NT2/D1 (cell line): Measurements from ENCODE around the gene PCED1B.
"Not testable (repeated sequence)": the region's sequence is repeated elsewhere in the genome, so short reads cannot be mapped to it uniquely, and the experiment has no call there.

Source experiments
- DNase-seq: peaks from one replicate; pipeline ENCODE4 v3.0.0-alpha.2; 2011; ENCODE audit warnings: low read depth, low spot score
- H3K27me3 ChIP-seq: 2 replicates; pipeline ENCODE4 v1.6.0; 2011; ENCODE audit warnings: mild to moderate bottlenecking; ENCODE audit not compliant: insufficient read length, insufficient read depth
- H3K36me3 ChIP-seq: 2 replicates; pipeline ENCODE4 v1.6.1; 2011; ENCODE audit warnings: mild to moderate bottlenecking, low read length, mixed read lengths; ENCODE audit not compliant: insufficient read depth, insufficient read length
- H3K4me1 ChIP-seq: 2 replicates; pipeline ENCODE4 v1.5.1; 2011; ENCODE audit not compliant: insufficient read depth, insufficient read length
- H3K4me3 ChIP-seq: 2 replicates; pipeline ENCODE4 v1.5.1; 2011; ENCODE audit warnings: low read depth; ENCODE audit not compliant: insufficient read length
- H3K9ac ChIP-seq: 2 replicates; pipeline ENCODE4 v1.6.0; 2011; ENCODE audit warnings: low read depth; ENCODE audit not compliant: insufficient read length
- H3K9me3 ChIP-seq: 2 replicates; pipeline ENCODE4 v1.5.1; 2011; ENCODE audit warnings: mild to moderate bottlenecking, low read length; ENCODE audit not compliant: insufficient read depth
- SUZ12 ChIP-seq: IDR thresholded peaks from 2 replicates; pipeline ENCODE4 v1.6.1; 2011; ENCODE audit not compliant: insufficient read length, insufficient read depth; ENCODE audit errors: extremely low read depth
- YY1 ChIP-seq: IDR thresholded peaks from 2 replicates; pipeline ENCODE4 v1.6.1; 2011; ENCODE audit not compliant: insufficient read length, insufficient read depth
- ZNF274 ChIP-seq: IDR thresholded peaks from 2 replicates; pipeline ENCODE4 v1.6.1; 2011; ENCODE audit warnings: mild to moderate bottlenecking, low read depth, low read length

Gene PCED1B

GRCh38 chr12:47192051-47192450 is 112.6 kb downstream of the PCED1B start:
- Histone ChIP-seq H3K27me3 (no peaks in the 10 kb centered on the region), H3K9ac (no peak overlapping the region), H3K4me3 (no peak overlapping the region), H3K4me1 (peaks cover 5% of the 10 kb centered on the region), H3K36me3 (no peaks in the 10 kb centered on the region), H3K9me3 (no peaks in the 10 kb centered on the region)
- no peak for TF ChIP-seq ZNF274
- no peak for TF ChIP-seq YY1
- no peak for TF ChIP-seq SUZ12
- DNase-seq: no peak

- H3K27me3 ChIP-seq: no peaks in the 10 kb centered on the region
- H3K9ac ChIP-seq: no peak overlapping the region
- DNase-seq: no peak
- no peak overlapping the region for H3K4me3 ChIP-seq
- peaks cover 5% of the 10 kb centered on the region for H3K4me1 ChIP-seq
- H3K36me3 ChIP-seq: no peaks in the 10 kb centered on the region
- TF ChIP-seq ZNF274: no peak
- TF ChIP-seq YY1: no peak
- TF ChIP-seq SUZ12: no peak
- H3K9me3 ChIP-seq: no peaks in the 10 kb centered on the region
These were observed 113.6 kb downstream of the PCED1B start for GRCh38 chr12:47193066-47193465.

GRCh38 chr12:47194501-47194900 is 115.1 kb downstream of the PCED1B start:
- Histone ChIP-seq H3K27me3 (no peaks in the 10 kb centered on the region), H3K36me3 (no peaks in the 10 kb centered on the region), H3K9ac (no peak overlapping the region), H3K4me3 (no peak overlapping the region), H3K9me3 (no peaks in the 10 kb centered on the region), H3K4me1 (peaks cover 5% of the 10 kb centered on the region)
- DNase-seq: no peak
- TF ChIP-seq SUZ12: no peak
- no peak for TF ChIP-seq ZNF274
- TF ChIP-seq YY1: no peak

- no peak for DNase-seq
- no peaks in the 10 kb centered on the region for H3K36me3 ChIP-seq
- TF ChIP-seq ZNF274: no peak
- TF ChIP-seq SUZ12: no peak
- TF ChIP-seq YY1: no peak
- H3K4me3 ChIP-seq: no peak overlapping the region
- no peak overlapping the region for H3K9ac ChIP-seq
- H3K9me3 ChIP-seq: 0 out of 2 replicates have a peak, but pooled peaks cover 7% of the 10 kb centered on the region
- H3K4me1 ChIP-seq: no peaks in the 10 kb centered on the region
- no peaks in the 10 kb centered on the region for H3K27me3 ChIP-seq
These were observed 121.0 kb downstream of the PCED1B start for GRCh38 chr12:47200446-47200845.

GRCh38 chr12:47201190-47201589 is 121.8 kb downstream of the PCED1B start:
- not testable (repeated sequence) for H3K9me3 ChIP-seq, H3K27me3 ChIP-seq, DNase-seq, H3K4me1 ChIP-seq, H3K4me3 ChIP-seq, H3K36me3 ChIP-seq, H3K9ac ChIP-seq

- H3K27me3 ChIP-seq: no peaks in the 10 kb centered on the region
- no peak overlapping the region for H3K9ac ChIP-seq
- no peaks in the 10 kb centered on the region for H3K36me3 ChIP-seq
- peaks cover under 1% of the 10 kb centered on the region for H3K4me1 ChIP-seq
- DNase-seq: no peak
- TF ChIP-seq ZNF274 (no peak), YY1 (no peak), SUZ12 (no peak)
- 0 out of 2 replicates have a peak, but pooled peaks cover 7% of the 10 kb centered on the region for H3K9me3 ChIP-seq
- no peak overlapping the region for H3K4me3 ChIP-seq
These were observed 122.8 kb downstream of the PCED1B start for GRCh38 chr12:47202176-47202575.

- Histone ChIP-seq H3K9ac (no peak overlapping the region), H3K4me3 (no peak overlapping the region), H3K4me1 (peaks cover 2% of the 10 kb centered on the region), H3K36me3 (no peaks in the 10 kb centered on the region), H3K27me3 (no peaks in the 10 kb centered on the region), H3K9me3 (0 out of 2 replicates have a peak, but pooled peaks cover 7% of the 10 kb centered on the region)
- TF ChIP-seq SUZ12 (no peak), YY1 (no peak)
- DNase-seq: no peak
These were observed 126.4 kb downstream of the PCED1B start for GRCh38 chr12:47205532-47206449.
